Fibroblast of pulmonary artery (primary cell): ENCODE data around the gene CYP26A1.
A peak's percentile ranks its signal among the peaks of the same experiment; 100 is the strongest.

Experiments used
- DNase-seq: peaks from one replicate; pipeline ENCODE4 v3.0.0-alpha.2; 2010; ENCODE audit warnings: low read depth
- H3K4me3 ChIP-seq: replicated peaks from 2 replicates; pipeline ENCODE4 v1.5.1; 2011; ENCODE audit warnings: low read depth, mild to moderate bottlenecking, control low read depth, low read length, moderate library complexity
- CTCF ChIP-seq: IDR thresholded peaks from 2 replicates; pipeline ENCODE4 v1.5.1; 2011; ENCODE audit warnings: mild to moderate bottlenecking, control low read depth, low read length, inconsistent platforms; ENCODE audit errors: missing control alignments

CYP26A1 gene

GRCh38 chr10:93034426-93034825 is 39.3 kb upstream of the CYP26A1 start:
- peak; percentile 42 for DNase-seq
- no peak for TF ChIP-seq CTCF
- H3K4me3 ChIP-seq, result no peak overlapping the region

GRCh38 chr10:93039110-93039509 is 34.6 kb upstream of the CYP26A1 start:
- no peak overlapping the region for H3K4me3 ChIP-seq
- no peak for DNase-seq
- no peak for TF ChIP-seq CTCF

- TF ChIP-seq CTCF, result peak; percentile 68
- peak; percentile 57 for DNase-seq
- H3K4me3 ChIP-seq, result no peak overlapping the region
These were observed 34.0 kb upstream of the CYP26A1 start for GRCh38 chr10:93039721-93040120.

DNA sequence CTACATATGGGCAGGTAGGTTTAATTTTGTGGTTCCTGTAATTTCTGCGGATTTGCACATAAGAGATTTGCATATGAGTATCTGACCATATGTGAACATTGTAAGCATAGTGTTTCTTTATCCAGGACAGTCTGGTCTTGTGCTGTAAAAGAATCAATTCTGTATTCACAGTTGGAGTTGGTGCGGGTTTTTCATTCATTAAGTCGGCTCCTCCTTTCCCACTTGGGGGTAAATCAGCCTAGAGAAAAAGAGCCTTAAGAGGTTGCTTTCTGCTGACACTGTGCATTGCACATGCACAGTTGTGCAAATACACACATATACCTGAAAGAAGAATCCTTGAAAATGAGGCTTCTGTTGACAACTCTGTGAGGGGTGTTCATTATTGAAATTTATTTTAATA is 19.2 kb upstream of the CYP26A1 start:
- no peak overlapping the region for H3K4me3 ChIP-seq
- no peak for DNase-seq
- TF ChIP-seq CTCF, result no peak

GRCh38 chr10:93058139-93058538 is 15.6 kb upstream of the CYP26A1 start:
- no peak overlapping the region for H3K4me3 ChIP-seq
- no peak for TF ChIP-seq CTCF
- no peak for DNase-seq

GRCh38 chr10:93059975-93060886 is 13.5 kb upstream of the CYP26A1 start, which contains the start of gene CYP26C1:
TSS of gene CYP26C1 (plus strand) at chr10:93060798. CDS start at chr10:93061264, 466 bp downstream.
- no peak within 1 kb of the TSS for H3K4me3 ChIP-seq
- no peak for TF ChIP-seq CTCF

More at GRCh38 chr10:93059975-93060886, 13.5 kb upstream of the CYP26A1 start, which contains the start of gene CYP26C1:
- DNase-seq, result no peak
